Measurements from ENCODE around the gene NID1.

DNA sequence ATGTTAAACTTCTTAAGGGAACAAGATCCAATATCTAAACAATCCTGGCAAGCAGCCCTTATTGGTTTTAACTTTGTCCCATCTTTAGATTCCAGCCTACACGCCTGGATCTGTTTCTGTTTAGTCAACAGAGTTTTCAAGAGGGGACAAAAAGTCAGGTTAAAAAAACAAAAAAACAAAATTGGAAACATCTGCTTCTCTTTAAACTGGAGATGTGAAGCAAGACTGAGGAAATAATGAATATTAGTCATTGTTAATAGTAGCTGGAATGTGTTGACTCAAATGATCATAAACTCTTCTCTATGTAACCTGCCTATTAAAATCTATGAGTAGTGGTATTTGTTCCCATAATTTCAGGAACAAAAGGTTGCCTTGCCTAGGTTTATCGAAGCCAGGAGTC is 55.0 kb downstream of the NID1 start:
- TF ChIP-seq, protein P1, sequence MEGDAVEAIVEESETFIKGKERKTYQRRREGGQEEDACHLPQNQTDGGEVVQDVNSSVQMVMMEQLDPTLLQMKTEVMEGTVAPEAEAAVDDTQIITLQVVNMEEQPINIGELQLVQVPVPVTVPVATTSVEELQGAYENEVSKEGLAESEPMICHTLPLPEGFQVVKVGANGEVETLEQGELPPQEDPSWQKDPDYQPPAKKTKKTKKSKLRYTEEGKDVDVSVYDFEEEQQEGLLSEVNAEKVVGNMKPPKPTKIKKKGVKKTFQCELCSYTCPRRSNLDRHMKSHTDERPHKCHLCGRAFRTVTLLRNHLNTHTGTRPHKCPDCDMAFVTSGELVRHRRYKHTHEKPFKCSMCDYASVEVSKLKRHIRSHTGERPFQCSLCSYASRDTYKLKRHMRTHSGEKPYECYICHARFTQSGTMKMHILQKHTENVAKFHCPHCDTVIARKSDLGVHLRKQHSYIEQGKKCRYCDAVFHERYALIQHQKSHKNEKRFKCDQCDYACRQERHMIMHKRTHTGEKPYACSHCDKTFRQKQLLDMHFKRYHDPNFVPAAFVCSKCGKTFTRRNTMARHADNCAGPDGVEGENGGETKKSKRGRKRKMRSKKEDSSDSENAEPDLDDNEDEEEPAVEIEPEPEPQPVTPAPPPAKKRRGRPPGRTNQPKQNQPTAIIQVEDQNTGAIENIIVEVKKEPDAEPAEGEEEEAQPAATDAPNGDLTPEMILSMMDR (IDR thresholded peaks at IDR 0.05; ENCODE audit: low read depth, low read length) = no peak
- TF ChIP-seq POLR2A (IDR thresholded peaks at IDR 0.05; ENCODE audit: extremely low read depth, insufficient read length) (no peak), MAX (IDR thresholded peaks at IDR 0.05; ENCODE audit: low read depth, low read length) (no peak), MYC (IDR thresholded peaks at IDR 0.05; ENCODE audit: low read depth, low read length) (no peak)
